Astrocyte (in vitro differentiated cells and primary cell): ENCODE results near the gene REEP3. TPM values are rescaled to one million over a fixed set of nuclear protein-coding genes. Genes with fewer than 3 reads are reported as not detected.

Experiments
- DNase-seq: peaks from one replicate; pipeline ENCODE4 v3.0.0-alpha.2; 2010; ENCODE audit warnings: low read depth
- FAIRE-seq: peaks from 2 replicates; lab custom pipeline; 2011; peaks lifted over from hg19 to GRCh38; lab: Jason Lieb, UNC
- H2AFZ ChIP-seq: 2 replicates; pipeline ENCODE4 v1.6.0; 2012; ENCODE audit warnings: low read depth, low read length, inconsistent platforms
- H3K27ac ChIP-seq: 2 replicates; pipeline ENCODE4 v1.5.1; 2011; ENCODE audit warnings: low read depth, low read length, inconsistent platforms
- H3K27me3 ChIP-seq: 2 replicates; pipeline ENCODE4 v1.6.0; 2011; ENCODE audit warnings: low read length, inconsistent platforms; ENCODE audit not compliant: insufficient read depth
- H3K36me3 ChIP-seq: 2 replicates; pipeline ENCODE4 v1.5.1; 2011; ENCODE audit warnings: low read length, inconsistent platforms; ENCODE audit not compliant: insufficient read depth
- H3K4me1 ChIP-seq: 2 replicates; pipeline ENCODE4 v1.5.1; 2011; ENCODE audit warnings: low read length, inconsistent platforms; ENCODE audit not compliant: insufficient read depth
- H3K4me2 ChIP-seq: 2 replicates; pipeline ENCODE4 v1.6.0; 2012; ENCODE audit warnings: low read length, inconsistent platforms
- H3K4me3 ChIP-seq: 2 replicates; pipeline ENCODE4 v1.5.1; 2011; ENCODE audit warnings: low read depth, mild to moderate bottlenecking, low read length, inconsistent platforms; ENCODE audit not compliant: insufficient read depth
- H3K79me2 ChIP-seq: 2 replicates; pipeline ENCODE4 v1.6.0; 2012; ENCODE audit warnings: mild to moderate bottlenecking, low read length, inconsistent platforms; ENCODE audit not compliant: insufficient read depth
- H3K9ac ChIP-seq: 2 replicates; pipeline ENCODE4 v1.6.0; 2012; ENCODE audit warnings: mild to moderate bottlenecking, low read length, inconsistent platforms
- H3K9me3 ChIP-seq: 2 replicates; pipeline ENCODE4 v1.5.1; 2012; ENCODE audit warnings: low read depth, mild to moderate bottlenecking, low read length, inconsistent platforms; ENCODE audit not compliant: insufficient read depth
- H4K20me1 ChIP-seq: 2 replicates; pipeline ENCODE4 v1.6.0; 2012; ENCODE audit warnings: low read length, inconsistent platforms; ENCODE audit not compliant: insufficient read depth
- H3K27ac Mint-ChIP-seq: one replicate; pipeline ENCODE4 v1.8.0; 2021; ENCODE audit warnings: mild to moderate bottlenecking, mixed read lengths; ENCODE audit not compliant: unreplicated experiment
- H3K27me3 Mint-ChIP-seq: one replicate; pipeline ENCODE4 v1.8.0; 2021; ENCODE audit warnings: low read depth, mixed read lengths; ENCODE audit not compliant: unreplicated experiment
- H3K36me3 Mint-ChIP-seq: one replicate; pipeline ENCODE4 v1.8.0; 2021; ENCODE audit warnings: low read depth, mixed read lengths; ENCODE audit not compliant: unreplicated experiment
- H3K4me1 Mint-ChIP-seq: one replicate; pipeline ENCODE4 v1.8.0; 2021; ENCODE audit warnings: low read depth, mixed read lengths; ENCODE audit not compliant: unreplicated experiment
- H3K4me3 Mint-ChIP-seq: one replicate; pipeline ENCODE4 v1.8.0; 2021; ENCODE audit warnings: mild to moderate bottlenecking, moderate library complexity, mixed read lengths; ENCODE audit not compliant: unreplicated experiment
- H3K9me3 Mint-ChIP-seq: one replicate; pipeline ENCODE4 v1.8.0; 2021; ENCODE audit warnings: mild to moderate bottlenecking, mixed read lengths; ENCODE audit not compliant: unreplicated experiment
- CTCF ChIP-seq: IDR thresholded peaks from 2 replicates; pipeline ENCODE4 v1.5.1; 2011; ENCODE audit warnings: low read depth, mild to moderate bottlenecking, inconsistent platforms, low read length, moderate library complexity; ENCODE audit not compliant: insufficient read depth
- EZH2 ChIP-seq: IDR thresholded peaks from 2 replicates; pipeline ENCODE4 v1.6.1; 2012; ENCODE audit warnings: mild to moderate bottlenecking, low read length, inconsistent platforms; ENCODE audit not compliant: insufficient read depth
- total RNA-seq: library from RNA; stranded (reverse); gene quantifications from 2 replicates; pipeline ENCODE4 v1.2.1, GENCODE V29; 2021

The REEP3 gene
- total RNA-seq, 1 donor from 2014 or later = 44.6 TPM

DNA sequence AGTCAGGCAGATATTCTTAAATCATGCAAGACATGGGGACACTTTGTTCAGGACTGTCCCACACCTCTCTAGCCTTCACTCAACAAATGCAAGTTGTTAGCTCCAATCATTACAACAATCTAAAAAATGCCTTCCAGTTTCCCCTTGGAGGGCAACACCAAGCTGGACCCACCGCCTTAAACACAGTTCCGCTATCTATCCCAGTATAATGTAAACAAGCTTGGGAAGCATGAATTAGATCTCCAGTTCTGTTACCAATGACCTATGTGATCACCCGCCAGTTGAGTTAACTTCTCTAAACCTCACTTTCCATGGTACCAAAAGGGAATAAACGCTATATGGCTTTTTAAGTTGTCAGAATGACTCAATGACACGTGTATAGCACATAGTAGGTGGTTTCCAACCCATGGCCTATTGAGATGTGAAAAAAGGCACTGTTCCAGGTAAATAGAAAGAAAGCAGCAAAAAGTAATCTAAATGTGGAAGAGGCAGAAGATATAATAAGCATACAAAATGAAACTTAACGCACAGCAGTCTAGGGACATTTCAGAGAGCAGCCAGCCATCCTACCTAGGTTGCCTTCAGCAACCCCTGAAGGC lies 2.4 kb upstream of the REEP3 start:
- no peak overlapping the region for H3K4me3 ChIP-seq
- H3K9ac ChIP-seq = no peak overlapping the region
- peak overlapping the region; percentile 28 for H3K4me2 ChIP-seq
- peaks cover 55% of the 10 kb centered on the region for H4K20me1 ChIP-seq
- H2AFZ ChIP-seq = no peak overlapping the region
- no peak for DNase-seq
- no peaks in the 10 kb centered on the region for H3K9me3 ChIP-seq
- H3K27ac Mint-ChIP-seq = peak overlapping the region; percentile 55
- no peaks in the 10 kb centered on the region for H3K36me3 Mint-ChIP-seq
- H3K27me3 Mint-ChIP-seq = no peaks in the 10 kb centered on the region
- H3K36me3 ChIP-seq = no peaks in the 10 kb centered on the region
- peaks cover 36% of the 10 kb centered on the region for H3K4me1 Mint-ChIP-seq
- FAIRE-seq = no peak
- H3K27ac ChIP-seq = no peak overlapping the region
- H3K4me1 ChIP-seq = peaks cover 29% of the 10 kb centered on the region
- TF ChIP-seq CTCF = no peak
- TF ChIP-seq EZH2 = no peak
- H3K4me3 Mint-ChIP-seq = peak overlapping the region; percentile 82
- no peaks in the 10 kb centered on the region for H3K27me3 ChIP-seq
- H3K79me2 ChIP-seq = peaks cover 87% of the 10 kb centered on the region
- no peaks in the 10 kb centered on the region for H3K9me3 Mint-ChIP-seq

GRCh38 chr10:63521416-63522276 lies 445 bp downstream of the REEP3 start:
- H3K4me2 ChIP-seq = peak overlapping the region; percentile 95
- peak overlapping the region; percentile 95 for H3K27ac ChIP-seq
- TF ChIP-seq EZH2 (no peak), CTCF (no peak)
- no peaks in the 10 kb centered on the region for H3K27me3 ChIP-seq
- H3K9me3 ChIP-seq = no peaks in the 10 kb centered on the region
- no peaks in the 10 kb centered on the region for H3K36me3 ChIP-seq
- H3K79me2 ChIP-seq = peaks cover 93% of the 10 kb centered on the region
- no peaks in the 10 kb centered on the region for H3K27me3 Mint-ChIP-seq
- H3K4me1 Mint-ChIP-seq = peaks cover 28% of the 10 kb centered on the region
- DNase-seq (peak; percentile 69), FAIRE-seq (no peak)
- peak overlapping the region; percentile 93 for H3K9ac ChIP-seq
- H3K9me3 Mint-ChIP-seq = no peaks in the 10 kb centered on the region
- H2AFZ ChIP-seq = peak overlapping the region; percentile 74
- H3K4me3 ChIP-seq = peak overlapping the region; percentile 93
- H3K4me3 Mint-ChIP-seq = peak overlapping the region; percentile 87
- no peaks in the 10 kb centered on the region for H3K36me3 Mint-ChIP-seq
- peaks cover 52% of the 10 kb centered on the region for H4K20me1 ChIP-seq
- peaks cover 14% of the 10 kb centered on the region for H3K4me1 ChIP-seq
- H3K27ac Mint-ChIP-seq = peak overlapping the region; percentile 58

- peaks cover 93% of the 10 kb centered on the region for H3K79me2 ChIP-seq
- H3K27ac Mint-ChIP-seq = peak overlapping the region; percentile 58
- H3K4me2 ChIP-seq = peak overlapping the region; percentile 95
- DNase-seq = peak; percentile 33
- H4K20me1 ChIP-seq = peaks cover 50% of the 10 kb centered on the region
- peaks cover 23% of the 10 kb centered on the region for H3K4me1 Mint-ChIP-seq
- H3K9me3 Mint-ChIP-seq = no peaks in the 10 kb centered on the region
- H3K4me3 ChIP-seq = peak overlapping the region; percentile 93
- H3K27ac ChIP-seq = peak overlapping the region; percentile 95
- H3K9ac ChIP-seq = peak overlapping the region; percentile 93
- H2AFZ ChIP-seq = peak overlapping the region; percentile 74
- no peaks in the 10 kb centered on the region for H3K27me3 ChIP-seq
- no peaks in the 10 kb centered on the region for H3K36me3 Mint-ChIP-seq
- H3K4me1 ChIP-seq = peaks cover 14% of the 10 kb centered on the region
- no peaks in the 10 kb centered on the region for H3K36me3 ChIP-seq
- no peak for TF ChIP-seq CTCF
- no peak for TF ChIP-seq EZH2
- H3K9me3 ChIP-seq = no peaks in the 10 kb centered on the region
- H3K27me3 Mint-ChIP-seq = no peaks in the 10 kb centered on the region
- FAIRE-seq = no peak
- peak overlapping the region; percentile 87 for H3K4me3 Mint-ChIP-seq
Measured at GRCh38 chr10:63522277-63522687, 1.1 kb downstream of the REEP3 start.
